Choroid plexus epithelial cell (primary cell): ENCODE results near the gene TANC1.

Experiments
- DNase-seq: peaks from one replicate; pipeline ENCODE4 v3.0.0-alpha.2; 2010; ENCODE audit warnings: low read depth
- H3K4me3 ChIP-seq: 2 replicates; pipeline ENCODE4 v1.5.1; 2011; ENCODE audit warnings: low read depth, mild to moderate bottlenecking, control low read depth, low read length, moderate library complexity
- CTCF ChIP-seq: conservative IDR thresholded peaks from 2 replicates; pipeline ENCODE4 v1.5.1; 2011; ENCODE audit warnings: low read depth, mild to moderate bottlenecking, control low read depth, inconsistent platforms, low read length, moderate library complexity

TANC1 gene

DNA sequence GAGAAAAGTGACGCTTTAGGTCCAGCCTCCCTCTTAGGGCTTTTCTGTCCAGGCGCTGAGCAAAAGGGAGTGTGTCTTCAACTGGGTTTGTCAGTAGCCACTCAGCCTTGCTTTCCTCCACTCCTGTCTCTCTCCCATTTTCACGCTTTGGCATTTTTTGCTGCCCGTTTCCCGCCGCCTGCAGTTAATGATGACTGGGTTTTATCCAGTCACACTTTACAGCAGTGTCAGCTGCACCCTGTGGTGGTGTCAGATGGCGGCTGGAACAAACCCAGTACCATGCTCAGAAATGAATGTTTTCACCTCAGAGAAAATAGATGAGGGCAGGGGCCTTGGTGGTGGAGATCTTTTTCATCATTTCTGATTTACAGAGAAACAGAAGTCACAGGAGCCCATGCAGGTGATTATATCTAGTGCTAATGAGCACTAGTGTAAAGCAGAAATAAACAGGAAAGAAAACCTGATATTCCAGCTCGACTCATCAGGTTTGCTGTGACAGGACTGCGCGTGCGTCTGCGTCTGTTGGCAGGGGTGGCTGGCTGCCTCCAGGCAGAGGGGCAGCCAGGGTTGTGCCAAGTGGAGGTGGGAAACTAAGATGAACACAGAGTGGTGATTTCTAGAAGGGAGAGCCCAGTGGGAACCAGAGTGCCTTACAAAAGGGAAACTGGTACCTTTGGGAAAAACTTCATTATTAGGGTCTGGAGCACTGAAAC lies 139.9 kb downstream of the TANC1 start:
- no peak for TF ChIP-seq CTCF
- DNase-seq, result no peak
- H3K4me3 ChIP-seq, result no peak overlapping the region

GRCh38 chr2:159109517-159109916 lies 141.1 kb downstream of the TANC1 start:
- H3K4me3 ChIP-seq, result no peak overlapping the region
- DNase-seq, result no peak
- no peak for TF ChIP-seq CTCF

- DNase-seq, result no peak
- no peak for TF ChIP-seq CTCF
- H3K4me3 ChIP-seq, result no peak overlapping the region
Measured at GRCh38 chr2:159110784-159111183, 142.3 kb downstream of the TANC1 start.

- no peak for DNase-seq
- no peak for TF ChIP-seq CTCF
- H3K4me3 ChIP-seq, result no peak overlapping the region
Measured at GRCh38 chr2:159111346-159111927, 143.0 kb downstream of the TANC1 start.

GRCh38 chr2:159114835-159115234 lies 146.4 kb downstream of the TANC1 start:
- TF ChIP-seq CTCF, result no peak
- H3K4me3 ChIP-seq, result no peak overlapping the region
- DNase-seq, result no peak

DNA sequence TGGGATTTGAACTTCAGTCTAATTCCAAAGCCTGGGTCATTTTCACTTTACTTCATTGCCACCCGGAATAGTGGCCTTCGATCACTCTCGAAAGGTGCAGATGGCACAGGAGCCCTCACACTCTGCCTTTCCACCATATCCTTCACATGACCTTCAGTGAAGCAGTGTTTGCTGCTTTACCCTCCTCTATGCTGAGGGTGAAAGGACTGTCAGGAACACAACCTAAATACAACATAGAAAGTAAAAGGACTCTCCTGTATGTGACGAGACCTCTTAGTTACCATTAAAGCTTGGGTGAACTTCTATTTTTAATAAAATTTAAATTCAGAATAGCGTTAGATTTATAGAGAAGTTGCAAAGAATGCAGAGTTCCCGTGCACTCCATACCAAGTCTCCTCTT lies 148.5 kb downstream of the TANC1 start:
- no peak for DNase-seq
- no peak for TF ChIP-seq CTCF
- H3K4me3 ChIP-seq, result no peak overlapping the region

DNA sequence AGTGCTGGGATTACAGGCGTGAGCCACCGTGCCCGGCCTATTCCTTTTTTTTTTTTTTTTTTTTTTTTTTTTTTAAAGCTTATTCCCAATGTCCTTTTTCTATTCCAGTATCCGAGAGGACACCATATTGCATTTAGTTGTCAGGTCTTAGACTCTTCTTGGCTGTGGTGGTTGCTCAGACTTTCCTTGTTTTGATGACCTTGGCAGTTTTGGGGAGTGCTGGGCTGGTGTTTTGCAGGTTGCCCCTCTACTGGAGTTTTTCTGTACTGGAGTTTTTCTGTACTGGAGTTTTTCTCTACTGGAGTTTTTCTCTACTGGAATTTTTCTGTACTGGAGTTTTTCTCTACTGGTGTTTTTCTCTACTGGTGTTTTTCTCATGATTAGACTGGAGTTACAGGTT lies 149.2 kb downstream of the TANC1 start:
- TF ChIP-seq CTCF, result no peak
- H3K4me3 ChIP-seq, result no peak overlapping the region
- no peak for DNase-seq
